Measurements from ENCODE around the gene OR10H5. TPM values are rescaled to one million over a fixed set of nuclear protein-coding genes. Genes with fewer than 3 reads are reported as not detected.
"Not testable (repeated sequence)": the region's sequence is repeated elsewhere in the genome, so short reads cannot be mapped to it uniquely, and the experiment has no call there.

Gene OR10H5
- total RNA-seq, 1 experiment from 2014 or later: not detected

- CTCF ChIA-PET: no interaction called here
- H3K9me3 Mint-ChIP-seq: peaks cover 67% of the 10 kb centered on the region
- H3K4me3 Mint-ChIP-seq: no peak overlapping the region
- DNase-seq (ENCODE audit: low spot score) (no peak), ATAC-seq (no peak)
- no peaks in the 10 kb centered on the region for H3K4me1 Mint-ChIP-seq
- TF ChIP-seq NR3C1 (CRISPR knock-in tag; conservative IDR thresholded peaks at IDR 0.05; ENCODE audit: low read depth) (no peak), ATF2 (CRISPR knock-in tag; IDR thresholded peaks at IDR 0.05; ENCODE audit: borderline replicate concordance, low read depth) (no peak), CTCF (IDR thresholded peaks at IDR 0.05) (no peak), JAZF1 (CRISPR knock-in tag; IDR thresholded peaks at IDR 0.05) (no peak)
- H3K36me3 Mint-ChIP-seq: peaks cover 49% of the 10 kb centered on the region
- H3K27ac Mint-ChIP-seq: no peak overlapping the region
- peaks cover 21% of the 10 kb centered on the region for H3K27me3 Mint-ChIP-seq (ENCODE audit: low read depth)
- POLR2A ChIA-PET: no interaction called here
Measured at GRCh38 chr19:15790096-15790495, 2.6 kb downstream of the OR10H5 start.

- H3K4me3 Mint-ChIP-seq; H3K27ac Mint-ChIP-seq; H3K4me1 Mint-ChIP-seq; ATAC-seq; CTCF ChIA-PET; POLR2A ChIA-PET; DNase-seq (ENCODE audit: low spot score): not testable (repeated sequence)
- Mint-ChIP-seq H3K9me3 (peaks cover 67% of the 10 kb centered on the region), H3K27me3 (ENCODE audit: low read depth) (peaks cover 16% of the 10 kb centered on the region), H3K36me3 (peaks cover 62% of the 10 kb centered on the region)
Measured at GRCh38 chr19:15794279-15794678, 6.8 kb downstream of the OR10H5 start.

GRCh38 chr19:15810335-15810734, 22.9 kb downstream of the OR10H5 start:
- DNase-seq (ENCODE audit: low spot score) (no peak), ATAC-seq (no peak)
- H3K4me1 Mint-ChIP-seq: no peaks in the 10 kb centered on the region
- H3K36me3 Mint-ChIP-seq: peaks cover 39% of the 10 kb centered on the region
- ChIA-PET CTCF (interaction anchor here (1.0 kb wide), 1 partner anchor 108 kb away, joined by 3 read pairs; no protein-coding TSS in a partner anchor), POLR2A (no interaction called here)
- no peak overlapping the region for H3K27ac Mint-ChIP-seq
- H3K4me3 Mint-ChIP-seq: no peak overlapping the region
- TF ChIP-seq HMGXB4 (CRISPR knock-in tag; IDR thresholded peaks at IDR 0.05): no peak
- TF ChIP-seq FOXP1 (CRISPR knock-in tag; IDR thresholded peaks at IDR 0.05; ENCODE audit: borderline replicate concordance): no peak
- no peak for TF ChIP-seq E2F4 (CRISPR knock-in tag; IDR thresholded peaks at IDR 0.05; ENCODE audit: borderline replicate concordance, low read depth)
- TF ChIP-seq ZSCAN18 (CRISPR knock-in tag; IDR thresholded peaks at IDR 0.05): no peak
- no peak for TF ChIP-seq ELF4 (CRISPR knock-in tag; IDR thresholded peaks at IDR 0.05; ENCODE audit: low read depth)
- no peak for TF ChIP-seq E2F1 (CRISPR knock-in tag; IDR thresholded peaks at IDR 0.05)
- no peak for TF ChIP-seq ZMAT4 (CRISPR knock-in tag; IDR thresholded peaks at IDR 0.05)
- no peak for TF ChIP-seq ARID4B (CRISPR knock-in tag; IDR thresholded peaks at IDR 0.05; ENCODE audit: borderline replicate concordance)
- no peak for TF ChIP-seq JUN (CRISPR knock-in tag; IDR thresholded peaks at IDR 0.05)
- H3K27me3 Mint-ChIP-seq (ENCODE audit: low read depth): peaks cover 27% of the 10 kb centered on the region
- peaks cover 52% of the 10 kb centered on the region for H3K9me3 Mint-ChIP-seq
